Measurements from ENCODE around the gene PRR36.
"Not testable (repeated sequence)": the region's sequence is repeated elsewhere in the genome, so short reads cannot be mapped to it uniquely, and the experiment has no call there.

PRR36 gene

DNA sequence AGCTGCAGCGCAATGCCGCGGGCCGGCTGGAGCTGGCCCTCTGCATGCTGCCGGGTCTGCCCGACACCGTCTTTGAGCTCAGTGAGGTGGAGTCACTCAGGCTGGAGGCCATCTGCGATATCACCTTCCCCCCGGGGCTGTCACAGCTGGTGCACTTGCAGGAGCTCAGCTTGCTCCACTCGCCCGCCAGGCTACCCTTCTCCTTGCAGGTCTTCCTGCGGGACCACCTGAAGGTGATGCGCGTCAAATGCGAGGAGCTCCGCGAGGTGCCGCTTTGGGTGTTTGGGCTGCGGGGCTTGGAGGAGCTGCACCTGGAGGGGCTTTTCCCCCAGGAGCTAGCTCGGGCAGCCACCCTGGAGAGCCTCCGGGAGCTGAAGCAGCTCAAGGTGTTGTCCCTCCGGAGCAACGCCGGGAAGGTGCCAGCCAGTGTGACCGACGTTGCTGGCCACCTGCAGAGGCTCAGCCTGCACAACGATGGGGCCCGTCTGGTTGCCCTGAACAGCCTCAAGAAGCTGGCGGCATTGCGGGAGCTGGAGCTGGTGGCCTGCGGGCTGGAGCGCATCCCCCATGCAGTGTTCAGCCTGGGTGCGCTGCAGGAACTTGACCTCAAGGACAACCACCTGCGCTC lies 25.7 kb upstream of the PRR36 start:
- DNase-seq (ENCODE audit: low read depth in 2 of 2): no peak

DNA sequence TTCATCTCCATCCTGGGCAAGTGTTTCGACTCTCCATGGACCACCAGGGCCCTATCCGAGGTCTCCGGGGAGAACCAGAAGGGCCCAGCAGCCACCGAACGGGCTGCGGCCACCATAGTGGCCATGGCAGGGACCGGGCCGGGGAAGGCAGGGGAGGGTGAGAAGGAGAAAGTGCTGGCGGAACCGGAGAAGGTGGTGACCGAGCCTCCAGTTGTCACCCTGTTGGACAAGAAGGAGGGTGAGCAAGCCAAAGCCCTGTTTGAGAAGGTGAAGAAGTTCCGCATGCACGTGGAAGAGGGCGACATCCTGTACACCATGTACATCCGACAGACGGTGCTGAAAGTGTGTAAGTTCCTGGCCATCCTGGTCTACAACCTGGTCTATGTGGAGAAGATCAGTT lies 24.8 kb upstream of the PRR36 start:
- DNase-seq (ENCODE audit: low read depth in 2 of 2): no peak

DNA sequence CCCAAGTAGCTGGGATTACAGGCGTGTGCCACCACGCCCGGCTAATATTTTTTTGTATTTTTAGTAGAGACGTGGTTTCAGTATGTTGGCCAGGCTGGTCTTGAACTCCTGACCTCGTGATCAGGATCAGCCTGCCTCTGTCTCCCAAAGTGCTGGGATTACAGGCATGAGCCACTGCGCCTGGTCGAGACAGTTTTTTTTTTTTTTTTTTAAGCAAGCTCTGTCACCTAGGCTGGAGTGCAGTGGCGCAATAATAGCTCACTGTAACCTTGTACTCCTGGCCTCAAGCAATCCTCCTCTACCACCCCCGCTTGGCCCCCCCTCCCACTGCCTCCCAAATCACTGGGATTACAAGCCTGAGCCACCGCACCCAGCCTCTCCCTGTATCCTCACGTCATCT lies 23.1 kb upstream of the PRR36 start:
- no peak for DNase-seq (ENCODE audit: low read depth in 2 of 2)

DNA sequence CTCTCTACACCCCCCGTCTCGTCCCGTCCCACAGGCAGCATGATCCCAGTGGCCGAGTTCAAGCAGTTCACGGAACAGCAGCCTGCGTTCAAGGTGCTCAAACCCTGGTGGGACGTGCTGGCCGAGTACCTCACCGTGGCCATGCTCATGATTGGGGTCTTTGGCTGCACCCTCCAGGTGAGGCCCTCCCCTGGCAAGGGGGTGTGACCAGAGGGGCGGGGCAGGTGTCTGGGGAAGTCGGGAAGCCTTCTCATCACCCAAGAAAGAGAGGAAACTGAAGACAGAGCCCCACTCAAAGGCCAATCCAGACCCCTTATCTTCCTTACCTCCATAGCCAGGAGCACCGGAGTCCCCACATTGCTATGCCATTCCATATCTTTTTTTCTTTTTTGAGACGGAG lies 21.4 kb upstream of the PRR36 start:
- DNase-seq (ENCODE audit: low read depth in 2 of 2): no peak

DNA sequence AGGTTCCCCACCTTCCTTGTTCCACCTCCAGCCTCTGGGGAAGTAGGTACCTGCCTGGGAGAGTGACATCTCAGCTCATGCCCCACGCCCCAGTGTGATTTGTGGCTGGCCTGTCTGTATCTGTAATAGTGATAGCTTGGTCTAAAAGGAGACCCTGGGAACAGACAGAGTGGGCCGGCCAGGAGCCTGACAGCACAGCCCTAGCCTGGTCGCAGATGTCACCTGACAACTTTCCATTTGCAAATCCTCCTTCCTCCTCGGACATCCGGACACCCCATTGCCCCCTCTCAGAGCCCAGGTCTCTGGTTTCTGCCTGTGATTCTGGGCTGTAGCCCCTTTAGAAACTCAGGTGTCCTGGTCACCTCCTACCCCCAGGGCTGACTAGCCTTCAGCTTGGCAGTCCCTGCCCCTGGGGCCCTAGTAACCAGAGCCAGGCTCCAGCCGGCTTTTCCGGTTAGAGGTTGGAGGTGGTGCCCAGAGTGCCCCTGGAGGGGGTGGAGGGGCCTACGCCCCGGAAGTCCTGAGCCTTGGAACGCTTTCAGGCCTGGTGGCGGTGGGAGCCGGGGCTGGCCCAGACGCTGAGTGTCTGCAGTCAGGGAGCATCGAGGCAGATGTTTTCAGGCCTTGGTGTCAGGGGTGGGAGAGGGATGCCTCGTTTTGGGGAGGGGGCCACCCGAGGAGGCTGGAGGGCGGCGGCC lies 20.6 kb upstream of the PRR36 start:
- no peak for DNase-seq (ENCODE audit: low read depth in 2 of 2)

DNA sequence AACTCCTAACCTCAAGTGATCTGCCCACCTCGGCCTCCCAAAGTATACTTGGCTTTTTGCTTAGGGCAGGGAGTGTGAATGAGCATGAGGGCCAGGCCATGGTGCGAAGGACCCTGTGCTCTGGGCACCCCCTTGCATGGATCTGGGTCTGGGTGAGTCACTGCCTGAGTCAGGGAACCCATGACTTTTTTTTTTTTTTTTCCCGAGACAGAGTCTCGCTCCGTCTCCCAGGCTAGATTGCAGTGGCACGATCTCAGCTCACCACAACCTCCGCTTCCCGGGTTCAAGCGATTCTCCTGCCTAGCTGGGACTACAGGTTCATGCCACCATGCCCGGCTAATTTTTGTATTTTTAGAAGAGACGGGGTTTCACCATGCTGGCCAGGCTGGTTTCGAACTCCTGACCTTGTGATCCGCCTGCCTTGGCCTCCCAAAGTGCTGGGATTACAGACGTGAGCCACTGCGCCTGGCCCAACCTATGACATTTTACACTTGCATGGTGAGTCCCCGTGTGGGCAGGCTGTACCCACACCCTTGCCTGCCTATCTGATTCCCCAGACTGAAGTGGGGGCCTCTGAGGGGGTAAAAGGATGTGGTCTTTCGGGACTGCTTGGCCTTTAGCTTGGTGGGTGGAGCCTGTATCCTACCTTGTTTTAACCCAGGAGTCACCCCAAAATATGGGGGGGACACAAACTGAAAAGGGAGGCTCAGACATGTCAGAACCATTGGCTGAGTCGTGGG lies 19.3 kb upstream of the PRR36 start:
- DNase-seq (ENCODE audit: low read depth in 2 of 2): not testable (repeated sequence)

DNA sequence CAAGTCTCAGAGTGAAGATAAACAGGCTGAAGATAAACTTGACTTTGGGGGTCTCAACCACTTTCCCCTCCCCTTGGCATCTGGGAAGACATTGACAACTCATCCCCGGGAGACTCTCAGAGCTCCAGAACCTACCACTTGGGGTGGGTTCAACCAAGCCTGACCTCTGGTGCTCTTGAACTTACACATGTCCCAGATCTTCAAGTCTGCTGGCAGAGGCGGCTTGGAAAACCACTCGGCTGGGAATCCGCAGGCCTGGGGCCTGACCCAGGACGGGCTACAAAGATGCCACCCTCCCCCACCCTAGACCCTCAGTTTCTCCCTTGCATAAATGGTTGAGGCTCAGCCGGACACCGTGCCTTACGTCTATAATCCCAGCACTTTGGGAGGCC lies 14.6 kb upstream of the PRR36 start:
- no peak for DNase-seq (ENCODE audit: low read depth in 2 of 2)

DNA sequence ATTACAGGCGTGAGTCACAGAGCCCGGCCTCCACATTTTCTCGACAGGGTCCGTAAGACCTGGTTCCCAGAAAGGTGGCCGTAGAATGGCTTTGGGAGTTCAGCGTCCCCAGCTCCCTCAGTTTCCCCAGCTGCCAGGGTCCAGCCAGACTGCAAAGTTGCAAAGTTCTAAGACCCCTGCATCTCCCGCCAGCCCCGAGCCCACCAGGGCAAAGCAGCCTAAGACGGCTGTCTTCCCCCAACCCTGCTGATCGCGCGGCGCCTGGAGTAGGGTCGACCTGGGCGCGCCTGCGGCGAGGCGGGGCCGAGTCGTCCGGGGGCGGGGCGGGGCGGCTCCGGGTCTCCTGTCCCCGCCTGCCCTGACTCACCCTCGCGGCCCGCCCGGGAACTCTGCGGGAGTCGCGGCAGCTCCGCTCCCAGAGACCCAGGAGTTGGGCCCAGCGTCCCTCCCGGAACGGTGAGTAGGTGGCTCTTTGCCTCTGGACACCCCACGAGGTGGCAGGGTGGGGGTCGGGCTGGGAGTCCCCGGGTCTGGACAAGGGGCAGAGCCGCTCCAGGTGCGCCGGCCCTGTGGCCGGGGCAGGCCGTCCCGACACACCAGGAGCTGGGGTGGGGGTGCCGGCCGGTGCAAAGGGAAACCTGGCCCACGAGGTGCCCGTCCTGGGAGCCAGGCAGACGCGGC lies 14.1 kb upstream of the PRR36 start, which contains the start of gene LRRC8E:
TSS of gene LRRC8E (plus strand) at position 366 of the 681 bp plus-strand sequence. CDS start 7,094 bp downstream, outside the sequence.
- no peak for DNase-seq (ENCODE audit: low read depth in 2 of 2)

DNA sequence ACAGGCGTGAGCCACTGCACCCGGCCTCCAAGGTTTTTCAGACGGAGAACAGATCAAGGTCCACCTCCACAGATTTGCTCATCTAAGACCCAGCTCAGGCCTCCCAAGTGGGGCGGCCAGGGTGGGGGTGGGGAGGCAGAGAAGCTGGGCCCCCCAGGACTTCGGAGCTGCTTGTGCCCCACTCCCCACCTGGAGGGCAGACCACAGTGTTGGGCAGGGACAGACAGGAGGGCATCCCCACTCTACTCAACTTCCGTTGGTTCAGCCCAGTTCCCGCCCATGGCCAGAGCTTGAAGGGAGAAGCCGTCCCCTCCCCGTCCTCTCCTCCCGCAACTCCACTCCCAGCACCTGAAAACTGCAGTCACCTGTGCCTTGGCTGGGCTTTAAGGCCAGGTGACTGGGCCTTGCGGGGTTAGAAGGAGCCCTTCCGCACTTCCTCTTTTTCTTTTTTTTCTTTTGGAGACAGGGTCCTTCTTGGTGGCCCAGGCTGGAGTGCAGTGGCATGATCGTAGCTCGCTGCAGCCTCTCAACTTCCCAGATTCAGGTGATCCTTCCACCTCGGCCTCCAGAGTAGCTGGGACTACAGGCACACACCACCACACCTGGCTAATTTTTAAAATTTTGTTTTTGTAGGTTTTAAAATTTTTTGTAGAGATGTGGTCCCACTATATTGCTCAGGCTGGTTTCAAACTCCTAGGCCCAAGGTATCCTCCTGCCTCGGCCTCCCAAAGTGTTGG lies 13.4 kb upstream of the PRR36 start:
- DNase-seq (ENCODE audit: low read depth in 2 of 2): no peak

DNA sequence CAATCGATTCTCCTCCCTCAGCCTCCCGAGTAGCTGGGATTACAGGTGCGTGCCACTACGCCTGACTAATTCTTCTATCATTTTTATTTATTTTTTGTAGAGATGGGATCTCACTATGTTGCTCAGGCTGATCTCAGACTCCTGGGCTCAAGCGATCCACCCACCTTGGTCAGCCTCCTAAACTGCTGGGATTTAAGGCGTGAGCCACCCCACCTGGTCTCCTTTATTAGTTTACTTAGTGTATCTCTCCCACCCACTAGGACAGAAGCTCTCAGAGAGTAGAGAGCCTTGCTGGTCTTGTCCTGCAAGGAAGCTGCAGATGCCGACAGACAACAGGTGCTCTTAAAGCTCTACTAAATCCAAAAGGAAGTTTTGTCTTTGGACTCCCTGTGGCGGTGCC lies 11.6 kb upstream of the PRR36 start:
- no peak for DNase-seq (ENCODE audit: low read depth in 2 of 2)

DNA sequence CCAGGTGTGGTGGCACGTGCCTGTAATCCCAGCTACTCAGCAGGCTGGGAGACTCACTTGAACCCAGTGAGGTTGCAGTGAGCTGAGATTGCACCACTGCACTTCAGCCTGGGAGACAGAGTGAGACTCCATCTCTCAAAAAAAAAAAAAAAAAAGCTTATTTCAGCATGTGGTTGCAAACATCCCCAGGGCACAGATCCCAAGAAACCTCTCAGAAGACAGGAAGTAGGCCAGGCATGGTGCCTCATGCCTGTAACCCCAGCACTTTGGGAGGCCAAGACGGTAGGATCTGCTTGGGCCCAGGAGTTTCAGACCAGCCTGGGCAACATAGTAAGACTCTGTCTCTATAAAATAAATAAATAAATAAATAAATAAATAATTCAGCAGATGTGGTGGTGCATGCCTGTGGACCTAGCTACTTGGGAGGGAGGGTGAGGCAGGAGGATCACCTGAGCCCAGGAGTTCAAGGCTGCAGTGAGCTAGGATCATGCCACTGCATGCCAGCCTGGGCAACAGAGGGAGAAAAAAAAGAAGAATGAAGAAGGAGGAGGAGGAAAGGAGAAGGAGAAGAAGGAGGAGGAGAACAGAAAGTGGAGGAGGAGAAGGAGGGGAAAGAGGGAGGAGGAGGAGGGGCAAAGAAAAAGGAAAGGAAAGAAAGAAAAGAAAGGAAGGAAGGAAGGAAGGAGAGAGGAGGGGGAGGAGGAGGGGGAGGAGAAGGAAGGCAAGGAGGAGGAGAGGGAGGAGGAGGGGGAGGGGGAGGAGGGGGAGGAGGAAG lies 9.8 kb upstream of the PRR36 start:
- no peak for DNase-seq (ENCODE audit: low read depth in 2 of 2)

DNA sequence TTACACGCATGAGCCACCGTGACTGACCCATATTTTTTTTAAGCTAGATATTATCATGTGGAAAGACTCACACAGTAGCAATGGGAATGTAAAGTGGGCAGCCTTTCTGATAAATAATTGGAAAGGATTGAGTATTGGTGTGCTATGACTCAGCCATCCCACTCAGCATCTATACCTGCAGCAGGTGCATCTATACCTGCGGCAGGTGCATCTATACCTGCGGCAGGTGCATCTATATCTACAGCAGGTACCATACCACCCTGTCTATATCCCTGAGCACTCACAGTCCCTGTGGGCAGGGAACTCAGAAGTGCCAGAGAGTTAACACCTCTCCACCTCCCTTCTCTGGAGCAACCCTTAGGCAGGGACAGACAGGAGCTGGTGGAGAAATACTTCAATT lies 8.9 kb upstream of the PRR36 start:
- DNase-seq (ENCODE audit: low read depth in 2 of 2): no peak

DNA sequence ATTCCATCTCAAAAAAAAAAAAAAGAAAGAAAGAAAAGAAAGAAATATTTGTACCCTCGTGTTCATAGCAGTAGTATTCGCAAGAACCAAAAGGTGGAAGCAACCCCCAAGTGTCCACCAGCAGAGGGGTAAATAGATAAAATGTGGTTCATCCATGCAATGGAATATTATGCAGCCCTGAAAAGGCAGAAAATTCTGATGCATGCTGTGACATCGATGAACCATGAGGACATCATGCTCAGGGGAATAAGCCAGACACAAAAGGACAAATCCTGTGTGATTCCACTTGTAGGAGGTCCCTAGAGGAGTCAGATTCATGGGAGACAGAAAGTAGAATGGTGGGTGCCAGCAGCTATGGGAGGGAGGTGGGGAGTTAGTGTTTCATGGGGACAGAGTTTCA lies 7.7 kb upstream of the PRR36 start:
- DNase-seq (ENCODE audit: low read depth in 2 of 2): no peak

DNA sequence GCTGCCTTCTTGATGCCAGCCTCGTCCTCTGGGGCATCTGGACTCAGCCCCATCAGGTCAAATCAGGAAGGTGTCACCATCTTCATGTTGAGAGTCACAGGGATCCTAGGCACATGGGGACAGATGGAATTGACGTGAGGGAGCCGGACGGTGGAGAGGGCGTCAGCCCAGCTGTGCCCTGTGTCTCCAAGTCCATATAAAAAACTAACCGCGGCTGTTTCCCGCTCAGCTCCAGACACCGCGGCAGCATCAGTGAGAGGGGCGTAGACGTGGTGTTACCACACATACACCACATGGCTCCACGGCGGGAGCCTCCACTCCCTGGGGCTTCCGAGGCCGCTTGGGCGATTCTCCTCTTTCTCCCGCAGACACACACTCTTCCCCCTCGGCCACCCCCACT lies 5.6 kb upstream of the PRR36 start:
- DNase-seq (ENCODE audit: low read depth in 2 of 2): no peak

DNA sequence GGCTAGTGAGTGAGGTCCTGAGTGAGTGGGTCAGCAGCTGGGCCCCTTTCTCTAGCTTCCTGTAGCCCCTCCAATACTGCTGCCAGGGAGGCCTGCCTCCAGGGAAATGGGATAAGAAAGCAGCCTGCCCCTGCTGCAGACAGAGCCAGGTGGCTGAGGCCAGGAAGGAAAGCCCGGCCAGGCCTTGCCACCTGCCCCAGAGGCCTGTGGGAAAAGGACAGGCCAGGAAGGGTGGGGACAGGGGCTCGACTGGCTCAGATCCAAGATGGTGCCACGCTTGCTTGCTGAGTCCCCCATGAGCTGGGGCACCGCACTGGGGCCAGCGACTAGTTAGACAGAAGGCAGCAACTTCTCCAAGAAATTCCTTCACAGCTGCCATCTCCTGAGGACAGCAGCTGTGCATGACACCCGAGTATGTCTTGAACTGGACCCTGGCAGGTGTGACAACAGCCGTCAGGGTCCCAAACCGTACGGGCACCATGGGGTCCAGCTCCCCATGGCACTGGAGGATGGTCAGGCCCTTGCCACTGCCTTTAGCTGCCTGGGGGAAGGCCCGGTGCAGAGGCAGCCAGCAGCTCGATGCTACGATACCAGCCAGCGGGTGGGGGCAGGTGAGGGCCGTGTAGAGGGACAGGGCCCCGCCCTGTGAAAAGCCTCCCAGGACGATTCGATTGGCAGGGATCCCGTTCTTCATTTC lies 5.1 kb upstream of the PRR36 start:
- no peak for DNase-seq (ENCODE audit: low read depth in 2 of 2)

DNA sequence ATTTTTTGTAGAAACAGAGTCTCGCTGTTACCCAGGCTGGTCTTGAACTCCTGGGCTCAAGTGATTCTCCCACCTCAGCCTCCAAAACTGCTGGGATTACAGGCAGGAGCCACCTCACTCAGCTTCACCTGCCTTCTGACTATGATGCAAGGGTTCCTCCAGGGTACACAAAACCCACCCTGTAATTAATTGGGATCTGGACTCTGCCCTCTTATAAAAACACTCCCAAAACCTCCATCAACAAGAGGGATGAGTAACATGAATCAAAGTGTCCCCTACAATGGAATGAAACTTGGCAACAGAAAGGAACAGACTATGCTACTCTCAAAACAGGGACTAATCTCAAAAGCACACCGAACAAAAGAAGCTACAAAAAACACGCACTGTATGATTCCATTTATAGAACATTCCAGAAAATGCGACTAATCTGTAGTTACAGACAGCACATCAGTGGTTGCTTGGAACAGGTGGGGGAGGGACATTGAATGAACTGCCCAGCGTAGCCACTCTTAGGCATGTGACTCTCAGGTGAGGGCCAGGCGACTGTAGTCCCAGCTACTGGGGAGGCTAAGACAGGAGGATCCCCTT lies 3.2 kb upstream of the PRR36 start:
- DNase-seq (ENCODE audit: low read depth in 2 of 2): no peak

DNA sequence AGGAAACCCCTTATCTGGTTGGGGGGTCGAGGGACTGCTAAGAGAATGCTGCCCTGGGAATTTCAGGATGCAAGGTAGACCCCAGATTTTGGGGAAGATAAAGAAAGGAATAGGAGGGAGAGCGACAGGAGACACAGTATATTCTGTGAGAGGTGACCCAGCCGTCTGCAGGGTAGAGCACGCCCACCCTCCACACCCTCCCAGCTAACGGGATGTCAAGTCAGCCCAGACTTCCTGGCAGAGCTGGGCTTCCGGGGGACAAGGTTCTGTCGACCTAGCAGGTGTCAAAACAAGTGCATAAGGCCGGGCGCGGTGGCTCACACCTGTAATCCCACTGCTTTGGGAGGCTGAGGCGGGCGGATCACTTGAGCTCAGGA lies 695 bp upstream of the PRR36 start:
- no peak for DNase-seq (ENCODE audit: low read depth in 2 of 2)

DNA sequence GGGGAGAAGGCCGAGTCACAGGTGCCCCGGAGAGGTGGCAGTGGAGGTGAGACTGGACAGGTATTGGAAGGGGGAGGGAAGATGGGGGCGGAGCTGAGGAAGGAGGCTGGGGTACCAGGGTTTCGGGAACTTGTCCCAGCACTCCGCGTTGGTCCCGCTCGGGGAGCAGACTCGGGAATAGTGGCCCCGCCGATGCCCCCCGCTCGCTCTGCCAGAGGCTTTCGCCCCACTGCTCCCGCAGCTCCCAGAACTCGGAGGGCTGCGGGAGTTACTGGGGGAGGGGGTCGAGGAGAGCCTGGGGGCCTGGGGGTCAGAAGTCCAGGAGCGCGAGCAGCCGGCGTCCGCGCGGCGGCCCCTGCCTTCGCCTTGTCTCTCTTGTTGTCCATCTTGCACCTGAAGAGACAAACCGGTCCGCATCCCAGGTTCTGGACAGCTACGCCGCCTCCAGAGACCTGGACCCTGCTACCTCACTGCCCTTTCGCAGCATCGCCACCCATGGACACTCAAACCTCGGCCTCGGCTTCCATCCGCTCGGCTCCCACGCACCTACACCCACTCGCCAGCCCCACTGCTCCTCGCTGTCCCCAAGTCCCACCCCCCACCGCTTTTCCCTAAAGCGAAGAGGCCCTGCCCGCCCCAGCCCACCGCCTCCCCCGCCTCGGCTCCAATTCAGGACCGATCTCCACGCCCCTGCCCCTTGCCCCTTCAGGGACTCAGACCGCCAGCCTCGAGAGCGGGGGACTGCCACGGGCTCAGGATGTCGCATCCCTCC lies 700 bp downstream of the PRR36 start:
- no peak for DNase-seq (ENCODE audit: low read depth in 2 of 2)
